Effector memory CD8-positive, alpha-beta T cell (primary cell): ENCODE results near the gene ADSS2.

ENCODE experiments used
- ATAC-seq: fragments of 150-1000 bp; cut with Tn5 transposase; replicated peaks from 2 replicates; pipeline ENCODE4 v1.10.0; 2021; ENCODE audit warnings: mild to moderate bottlenecking, moderate library complexity
- DNase-seq, 3 experiments: peaks; one replicate each; pipeline ENCODE4 v3.0.0; 2021
- H3K27ac Mint-ChIP-seq, 2 donors: one replicate each; pipeline ENCODE4 v1.8.0; 2022; ENCODE audit warnings: mild to moderate bottlenecking in 2 of 2, mixed read lengths in 2 of 2, moderate library complexity in 2 of 2
- H3K27me3 Mint-ChIP-seq, 2 donors: one replicate each; pipeline ENCODE4 v1.8.0; 2022; ENCODE audit warnings: mixed read lengths in 2 of 2
- H3K36me3 Mint-ChIP-seq: one replicate; pipeline ENCODE4 v1.8.0; 2022; ENCODE audit warnings: mild to moderate bottlenecking, moderate library complexity, mixed read lengths; ENCODE audit not compliant: insufficient read depth
- H3K4me1 Mint-ChIP-seq, 2 donors: one replicate each; pipeline ENCODE4 v1.8.0; 2022; ENCODE audit warnings: low read depth in 2 of 2, mixed read lengths in 2 of 2
- H3K4me3 Mint-ChIP-seq, 2 donors: one replicate each; pipeline ENCODE4 v1.8.0; 2022; ENCODE audit warnings: mild to moderate bottlenecking in 2 of 2, mixed read lengths in 2 of 2, moderate library complexity in 2 of 2
- H3K9me3 Mint-ChIP-seq, 2 donors: one replicate each; pipeline ENCODE4 v1.8.0; 2022; ENCODE audit warnings: mixed read lengths in 2 of 2

The ADSS2 gene

GRCh38 chr1:244436336-244437085, 15.2 kb downstream of the ADSS2 start:
- Mint-ChIP-seq H3K4me1 (peaks cover 12 to 33% of the 10 kb centered on the region in 2 donors), H3K27me3 (no peaks in the 10 kb centered on the region), H3K36me3 (peaks cover 72% of the 10 kb centered on the region), H3K9me3 (no peaks in the 10 kb centered on the region), H3K27ac (peak overlapping the region in 1 of 2 donors; percentile 44), H3K4me3 (no peak overlapping the region)
- DNase-seq (no peak), ATAC-seq (no peak)

DNA sequence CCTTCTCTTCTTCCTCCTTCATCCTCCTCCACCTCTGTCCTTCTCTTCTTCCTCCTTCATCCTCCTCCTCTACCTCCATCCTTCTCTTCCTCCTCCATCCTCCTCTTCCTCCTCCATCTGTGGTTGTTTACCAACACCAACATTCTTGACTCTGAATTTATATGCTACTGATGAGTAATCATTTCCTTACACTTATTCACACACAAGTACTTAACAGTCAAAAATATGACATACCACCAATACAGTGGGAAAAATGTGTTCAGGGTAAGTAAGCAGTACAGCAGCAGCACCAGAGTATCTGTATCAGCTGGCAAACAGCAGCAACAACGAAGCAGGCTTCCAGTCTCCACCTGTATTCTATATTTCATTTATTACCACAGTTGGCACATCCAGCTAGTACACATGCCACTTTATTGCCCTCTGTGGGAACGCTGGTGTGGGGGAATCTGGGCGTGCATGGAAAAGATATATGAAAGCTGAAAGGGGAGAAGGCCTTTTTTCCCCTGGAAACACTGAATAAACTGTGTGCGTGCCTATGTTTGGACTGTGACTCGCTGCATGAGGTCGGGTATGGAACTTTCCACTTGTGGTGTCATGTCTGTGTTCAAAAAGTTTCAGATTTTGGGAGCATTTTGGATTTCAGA, 16.0 kb downstream of the ADSS2 start:
- ATAC-seq (no peak), DNase-seq (no peak)
- Mint-ChIP-seq H3K27ac (peak overlapping the region; percentile 1 to 83), H3K36me3 (peaks cover 80% of the 10 kb centered on the region), H3K27me3 (no peaks in the 10 kb centered on the region), H3K4me3 (no peak overlapping the region), H3K9me3 (no peaks in the 10 kb centered on the region), H3K4me1 (peaks cover 12 to 33% of the 10 kb centered on the region in 2 donors)

- H3K9me3 Mint-ChIP-seq, result no peaks in the 10 kb centered on the region
- no peaks in the 10 kb centered on the region for H3K27me3 Mint-ChIP-seq
- ATAC-seq (no peak), DNase-seq (no peak)
- peaks cover 8 to 31% of the 10 kb centered on the region in 2 donors for H3K4me1 Mint-ChIP-seq
- H3K27ac Mint-ChIP-seq, result no peak overlapping the region
- H3K4me3 Mint-ChIP-seq, result no peak overlapping the region
- H3K36me3 Mint-ChIP-seq, result peaks cover 70% of the 10 kb centered on the region
These were observed 20.5 kb downstream of the ADSS2 start for GRCh38 chr1:244431166-244431565.

DNA sequence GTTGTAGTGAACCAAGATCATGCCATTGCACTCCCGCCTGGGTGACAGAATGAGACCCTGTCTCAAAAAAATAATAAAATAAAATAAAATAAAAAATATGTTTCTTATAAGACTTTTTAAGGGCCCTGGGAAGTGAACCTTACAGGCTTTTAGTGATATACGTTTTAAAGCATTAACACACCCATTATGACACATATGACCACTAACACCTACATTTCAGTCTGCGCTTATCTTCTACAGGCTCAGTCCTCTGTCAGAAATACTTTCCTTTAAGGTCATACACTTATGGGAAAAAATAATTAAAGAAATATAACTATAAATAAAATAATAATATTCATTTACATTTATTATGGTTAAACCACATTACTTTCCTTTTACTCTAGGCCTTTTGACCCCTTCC, 21.9 kb downstream of the ADSS2 start:
- ATAC-seq, result no peak
- Mint-ChIP-seq H3K27me3 (no peaks in the 10 kb centered on the region), H3K4me1 (peaks cover 12 to 34% of the 10 kb centered on the region in 2 donors), H3K36me3 (peaks cover 60% of the 10 kb centered on the region), H3K27ac (no peak overlapping the region), H3K9me3 (no peaks in the 10 kb centered on the region), H3K4me3 (no peak overlapping the region)
- no peak for DNase-seq

- peaks cover 56% of the 10 kb centered on the region for H3K36me3 Mint-ChIP-seq
- no peak for ATAC-seq
These were observed 24.1 kb downstream of the ADSS2 start for GRCh38 chr1:244427647-244428046.

GRCh38 chr1:244424649-244425334, 26.9 kb downstream of the ADSS2 start:
- H3K4me1 Mint-ChIP-seq, result peaks cover 9 to 36% of the 10 kb centered on the region in 2 donors
- H3K4me3 Mint-ChIP-seq, result no peak overlapping the region
- no peaks in the 10 kb centered on the region for H3K9me3 Mint-ChIP-seq
- DNase-seq (no peak), ATAC-seq (no peak)
- H3K27me3 Mint-ChIP-seq, result no peaks in the 10 kb centered on the region
- H3K27ac Mint-ChIP-seq, result no peak overlapping the region
- H3K36me3 Mint-ChIP-seq, result peaks cover 52% of the 10 kb centered on the region

More at GRCh38 chr1:244427647-244428046, 24.1 kb downstream of the ADSS2 start:
- Mint-ChIP-seq H3K27ac (peak overlapping the region in 1 of 2 donors; percentile 57), H3K4me1 (peaks cover 12 to 37% of the 10 kb centered on the region in 2 donors), H3K27me3 (no peaks in the 10 kb centered on the region), H3K9me3 (no peaks in the 10 kb centered on the region), H3K4me3 (no peak overlapping the region)
- no peak for DNase-seq

DNA sequence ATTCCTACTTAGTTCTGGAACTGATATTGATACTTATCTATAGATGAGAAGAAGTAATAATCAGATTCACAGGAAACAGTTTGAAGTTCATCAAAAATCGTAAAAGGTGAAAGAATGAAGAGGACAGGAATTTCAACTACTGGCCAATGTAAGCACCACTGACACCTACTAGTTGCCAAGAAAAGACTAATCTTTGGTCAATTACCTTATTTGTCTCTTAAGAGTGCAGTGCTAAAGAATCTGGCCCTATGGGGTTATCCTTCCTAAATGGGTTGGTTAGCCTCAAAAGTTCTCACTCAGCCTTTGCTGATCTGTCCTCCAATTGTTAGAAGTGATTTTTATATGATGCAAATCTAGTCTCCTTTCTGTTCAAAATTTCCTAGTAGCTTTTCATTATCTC, 29.5 kb downstream of the ADSS2 start:
- DNase-seq (no peak), ATAC-seq (no peak)
- Mint-ChIP-seq H3K4me1 (peaks cover 5 to 21% of the 10 kb centered on the region in 2 donors), H3K4me3 (no peak overlapping the region), H3K27me3 (no peaks in the 10 kb centered on the region), H3K9me3 (no peaks in the 10 kb centered on the region), H3K36me3 (peaks cover 65% of the 10 kb centered on the region), H3K27ac (peak overlapping the region in 1 of 2 donors; percentile 59)

GRCh38 chr1:244419024-244419423, 32.7 kb downstream of the ADSS2 start:
- no peak for ATAC-seq
- H3K9me3 Mint-ChIP-seq, result no peaks in the 10 kb centered on the region
- H3K27me3 Mint-ChIP-seq, result no peaks in the 10 kb centered on the region
- H3K36me3 Mint-ChIP-seq, result peaks cover 78% of the 10 kb centered on the region
- H3K4me1 Mint-ChIP-seq, result peaks cover 0 to 6% of the 10 kb centered on the region in 2 donors
- H3K4me3 Mint-ChIP-seq, result no peak overlapping the region
- no peak for DNase-seq
- no peak overlapping the region for H3K27ac Mint-ChIP-seq

DNA sequence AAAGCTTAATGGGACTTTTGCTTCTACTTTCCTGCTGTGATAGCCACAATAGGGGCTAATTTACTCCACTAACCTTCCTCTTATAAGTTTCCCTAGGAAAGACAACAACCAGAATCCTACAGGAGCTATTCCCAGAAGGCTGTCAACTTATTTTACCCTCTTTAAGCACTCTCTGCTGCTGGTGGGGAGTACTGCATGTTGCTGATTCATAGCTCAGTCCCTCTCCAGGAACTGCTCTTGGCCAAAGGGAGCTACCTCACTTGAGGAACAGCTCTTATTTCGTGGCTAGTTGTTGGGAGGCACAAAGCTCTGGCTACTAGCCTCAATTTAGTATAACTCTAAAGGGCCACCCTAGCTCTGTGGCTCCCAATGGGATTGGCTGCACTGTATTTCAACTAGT, 37.2 kb downstream of the ADSS2 start:
- Mint-ChIP-seq H3K4me3 (no peak overlapping the region), H3K27ac (peak overlapping the region in 1 of 2 donors; percentile 32), H3K36me3 (peaks cover 83% of the 10 kb centered on the region), H3K4me1 (peaks cover 10 to 19% of the 10 kb centered on the region in 2 donors), H3K9me3 (no peaks in the 10 kb centered on the region), H3K27me3 (no peaks in the 10 kb centered on the region)
- ATAC-seq (no peak), DNase-seq (no peak)

GRCh38 chr1:244413736-244414135, 38.0 kb downstream of the ADSS2 start:
- Mint-ChIP-seq H3K36me3 (peaks cover 83% of the 10 kb centered on the region), H3K27ac (peak overlapping the region in 1 of 2 donors; percentile 32), H3K4me1 (peaks cover 10 to 20% of the 10 kb centered on the region in 2 donors), H3K9me3 (no peaks in the 10 kb centered on the region), H3K4me3 (no peak overlapping the region), H3K27me3 (no peaks in the 10 kb centered on the region)
- ATAC-seq, result no peak
- DNase-seq, result no peak

DNA sequence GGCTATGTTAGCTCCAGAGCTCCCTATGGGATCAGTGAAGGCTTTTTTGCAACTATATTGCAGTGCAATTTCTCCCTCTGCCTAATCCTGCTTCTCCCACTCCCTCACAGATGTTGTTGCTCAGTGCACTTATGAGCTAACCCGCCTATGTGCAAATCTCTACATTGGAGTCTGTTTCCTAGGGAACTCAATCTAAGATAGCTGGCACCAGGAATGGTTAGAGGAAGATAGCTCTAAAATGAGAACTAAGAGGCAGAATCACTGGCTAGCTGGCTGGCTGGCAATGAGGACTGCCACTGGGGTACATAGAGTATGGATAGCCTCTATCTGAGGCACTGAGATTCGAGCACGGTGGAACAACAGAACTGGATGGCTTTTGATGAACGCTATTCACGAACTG, 39.5 kb downstream of the ADSS2 start:
- no peak for ATAC-seq
- H3K36me3 Mint-ChIP-seq, result peaks cover 78% of the 10 kb centered on the region
- H3K4me3 Mint-ChIP-seq, result no peak overlapping the region
- no peaks in the 10 kb centered on the region for H3K9me3 Mint-ChIP-seq
- DNase-seq, result no peak
- H3K27me3 Mint-ChIP-seq, result no peaks in the 10 kb centered on the region
- no peak overlapping the region for H3K27ac Mint-ChIP-seq
- H3K4me1 Mint-ChIP-seq, result peaks cover 14 to 24% of the 10 kb centered on the region in 2 donors

DNA sequence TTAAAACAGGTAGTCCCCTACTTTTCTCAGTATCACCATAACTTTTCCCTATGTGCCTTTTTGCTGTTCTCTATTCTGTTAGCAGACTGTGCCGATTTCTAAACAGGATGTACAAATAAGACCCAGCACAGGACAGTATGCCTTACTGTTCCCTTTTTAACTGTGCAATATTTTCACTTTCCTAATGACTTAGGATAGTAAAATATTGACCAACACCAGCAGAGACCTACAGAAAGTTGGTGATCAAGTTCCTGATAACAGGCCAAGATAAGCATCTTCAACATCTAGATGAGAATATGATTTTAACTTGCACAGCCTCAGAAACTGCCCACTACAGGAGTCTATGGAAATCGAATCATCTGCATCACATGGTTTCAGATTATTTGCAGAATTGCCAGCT, 42.0 kb downstream of the ADSS2 start:
- DNase-seq (no peak), ATAC-seq (no peak)
- H3K9me3 Mint-ChIP-seq, result no peaks in the 10 kb centered on the region
- peak overlapping the region; percentile 3 to 21 for H3K27ac Mint-ChIP-seq
- peaks cover 65% of the 10 kb centered on the region for H3K36me3 Mint-ChIP-seq
- no peaks in the 10 kb centered on the region for H3K27me3 Mint-ChIP-seq
- H3K4me1 Mint-ChIP-seq, result peaks cover 18 to 27% of the 10 kb centered on the region in 2 donors
- H3K4me3 Mint-ChIP-seq, result no peak overlapping the region

GRCh38 chr1:244406337-244406736, 45.4 kb downstream of the ADSS2 start:
- DNase-seq (no peak), ATAC-seq (no peak)
- H3K9me3 Mint-ChIP-seq, result peaks cover 3% of the 10 kb centered on the region in 2 donors
- peaks cover 54% of the 10 kb centered on the region for H3K36me3 Mint-ChIP-seq
- peak overlapping the region in 1 of 2 donors; percentile 11 for H3K4me3 Mint-ChIP-seq
- peak overlapping the region; percentile 27 to 64 for H3K27ac Mint-ChIP-seq
- peaks cover 11 to 14% of the 10 kb centered on the region in 2 donors for H3K4me1 Mint-ChIP-seq
- no peaks in the 10 kb centered on the region for H3K27me3 Mint-ChIP-seq
